H1 (cell line): Measurements from ENCODE around the gene LPP.

Experiments used
- EZH2 ChIP-seq: fragments of 200-600 bp; sonication (generic); IDR thresholded peaks from 2 replicates; pipeline ENCODE4 v1.7.1; 2012; ENCODE audit warnings: low read depth, mild to moderate bottlenecking, moderate library complexity, low read length, inconsistent platforms; ENCODE audit not compliant: severe bottlenecking
- FOSL1 ChIP-seq: IDR thresholded peaks from 2 replicates; pipeline ENCODE4 v1.6.1; 2011; ENCODE audit warnings: mild to moderate bottlenecking, low read depth, low read length, moderate library complexity; ENCODE audit not compliant: insufficient read depth
- GTF2F1 ChIP-seq: IDR thresholded peaks from 2 replicates; pipeline ENCODE4 v1.6.1; 2012; ENCODE audit warnings: low read depth, low read length, improper control_type of control experiment, borderline replicate concordance
- HDAC2 ChIP-seq, 2 experiments: fragments of 300-600 bp in 1 of 2; sonication (generic) in 1 of 2; IDR thresholded peaks; 2 replicates each; pipeline ENCODE4 v1.6.1; 2011 to 2012; ENCODE audit warnings: low read depth in 2 of 2, low read length in 2 of 2, mild to moderate bottlenecking in 2 of 2, moderate library complexity in 2 of 2, borderline replicate concordance in 1 of 2, inconsistent platforms in 1 of 2
- MAFK ChIP-seq: IDR thresholded peaks from 2 replicates; pipeline ENCODE4 v1.6.1; 2012; ENCODE audit warnings: low read depth, mild to moderate bottlenecking, improper control_type of control experiment, low read length
- NRF1 ChIP-seq: IDR thresholded peaks from 2 replicates; pipeline ENCODE4 v1.6.1; 2011; ENCODE audit warnings: mild to moderate bottlenecking, low read depth, low read length, improper control_type of control experiment
- POLR2AphosphoS5 ChIP-seq: IDR thresholded peaks from 2 replicates; pipeline ENCODE4 v1.6.1; 2011; ENCODE audit warnings: low read depth, low read length
- RBBP5 ChIP-seq: IDR thresholded peaks from 2 replicates; pipeline ENCODE4 v1.7.1; 2012; ENCODE audit warnings: low read depth, mild to moderate bottlenecking, inconsistent platforms, low read length, moderate library complexity, borderline replicate concordance
- SIRT6 ChIP-seq: IDR thresholded peaks from one replicate; pipeline ENCODE4 v1.7.1; 2012; ENCODE audit warnings: low read length, inconsistent platforms
- SRF ChIP-seq: IDR thresholded peaks from 2 replicates; pipeline ENCODE4 v1.6.1; 2011; ENCODE audit warnings: mild to moderate bottlenecking, low read depth, low read length, moderate library complexity
- SUZ12 ChIP-seq: fragments of 200-600 bp; sonication (generic); IDR thresholded peaks from 2 replicates; pipeline ENCODE4 v1.6.1; 2012; ENCODE audit warnings: mild to moderate bottlenecking, inconsistent platforms, low read length, moderate library complexity, mixed read lengths
- TF ChIP-seq, protein P1 (sequence below), 3 experiments: IDR thresholded peaks; 1 replicate in 2 of 3; 2 replicates in 1 of 3; pipeline versions ENCODE4 v1.5.1 to v1.6.1; 2011; ENCODE audit warnings: low read length in 3 of 3, mild to moderate bottlenecking in 3 of 3, inconsistent platforms in 2 of 3, low read depth in 1 of 3, moderate library complexity in 1 of 3; ENCODE audit not compliant: insufficient read depth in 1 of 3; ENCODE audit errors: control extremely low read depth in 1 of 3
- TF ChIP-seq, protein P2 (sequence below): IDR thresholded peaks from 2 replicates; pipeline ENCODE4 v1.6.1; 2012; ENCODE audit warnings: inconsistent platforms

- TF ChIP-seq, protein P1, sequence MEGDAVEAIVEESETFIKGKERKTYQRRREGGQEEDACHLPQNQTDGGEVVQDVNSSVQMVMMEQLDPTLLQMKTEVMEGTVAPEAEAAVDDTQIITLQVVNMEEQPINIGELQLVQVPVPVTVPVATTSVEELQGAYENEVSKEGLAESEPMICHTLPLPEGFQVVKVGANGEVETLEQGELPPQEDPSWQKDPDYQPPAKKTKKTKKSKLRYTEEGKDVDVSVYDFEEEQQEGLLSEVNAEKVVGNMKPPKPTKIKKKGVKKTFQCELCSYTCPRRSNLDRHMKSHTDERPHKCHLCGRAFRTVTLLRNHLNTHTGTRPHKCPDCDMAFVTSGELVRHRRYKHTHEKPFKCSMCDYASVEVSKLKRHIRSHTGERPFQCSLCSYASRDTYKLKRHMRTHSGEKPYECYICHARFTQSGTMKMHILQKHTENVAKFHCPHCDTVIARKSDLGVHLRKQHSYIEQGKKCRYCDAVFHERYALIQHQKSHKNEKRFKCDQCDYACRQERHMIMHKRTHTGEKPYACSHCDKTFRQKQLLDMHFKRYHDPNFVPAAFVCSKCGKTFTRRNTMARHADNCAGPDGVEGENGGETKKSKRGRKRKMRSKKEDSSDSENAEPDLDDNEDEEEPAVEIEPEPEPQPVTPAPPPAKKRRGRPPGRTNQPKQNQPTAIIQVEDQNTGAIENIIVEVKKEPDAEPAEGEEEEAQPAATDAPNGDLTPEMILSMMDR (IDR thresholded peaks at IDR 0.05; ENCODE audit: control extremely low read depth in 1 of 3, insufficient read depth in 1 of 3, low read depth in 1 of 3, low read length in 3 of 3): no peak
- no peak for TF ChIP-seq POLR2AphosphoS5
- no peak for TF ChIP-seq SIRT6
- TF ChIP-seq HDAC2 (IDR thresholded peaks at IDR 0.05; ENCODE audit: borderline replicate concordance in 1 of 2, low read depth in 2 of 2, low read length in 2 of 2): no peak
- TF ChIP-seq SRF: no peak
- TF ChIP-seq GTF2F1: no peak
- no peak for TF ChIP-seq EZH2
- no peak for TF ChIP-seq MAFK
- no peak for TF ChIP-seq FOSL1
- no peak for TF ChIP-seq RBBP5
- no peak for TF ChIP-seq SUZ12
- no peak for TF ChIP-seq NRF1
- TF ChIP-seq, protein P2, sequence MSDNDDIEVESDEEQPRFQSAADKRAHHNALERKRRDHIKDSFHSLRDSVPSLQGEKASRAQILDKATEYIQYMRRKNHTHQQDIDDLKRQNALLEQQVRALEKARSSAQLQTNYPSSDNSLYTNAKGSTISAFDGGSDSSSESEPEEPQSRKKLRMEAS: no peak
Observed at GRCh38 chr3:188135271-188135670, 18.7 kb upstream of the LPP start.
